HCT116 (cell line): ENCODE results near the gene TBX15. TPM values are rescaled to one million over a fixed set of nuclear protein-coding genes. Genes with fewer than 3 reads are reported as not detected.

Experiments used
- ATAC-seq: fragments of 200-7000 bp; cut with Tn5 transposase; 2 replicates; pipeline ENCODE4 v1.9.1; 2020; ENCODE audit warnings: mild to moderate bottlenecking, moderate library complexity
- BruUV-seq: library from RNA; stranded (reverse); fragments of 400-500 nt; replicated peaks from 2 replicates; lab custom pipeline; 2021; lab: Mats Ljungman, UMichigan
- CTCF ChIA-PET: fragments of 300-600 bp; sonication (Branson Sonifier 250); formaldehyde crosslinking; loops from one replicate; lab custom pipeline; 2021; ENCODE audit warnings: antibody characterized with exemption; lab: Charles Lee
- POLR2A ChIA-PET: fragments of 300-600, 350-600 bp; sonication (Branson Sonifier 250); formaldehyde crosslinking; loops from one replicate; lab custom pipeline; 2021; ENCODE audit warnings: antibody characterized with exemption; lab: Charles Lee
- RAD21 ChIA-PET, 2 experiments: fragments of 300-600 bp; sonication (Branson Sonifier 250); formaldehyde crosslinking; loops; one replicate each; lab custom pipeline; 2023; ENCODE audit warnings: low total read pairs in 2 of 2; ENCODE audit not compliant: uncharacterized antibody in 2 of 2, unreplicated experiment in 2 of 2, low non-redundant PET in 1 of 2; lab: Charles Lee
- DNase-seq: peaks from one replicate; pipeline ENCODE4 v3.0.0-alpha.2; 2010; ENCODE audit warnings: low read depth, low spot score
- H2AFZ ChIP-seq: fragments of 200-600 bp; shearing (Covaris generic), sonication (generic); 2 replicates; pipeline ENCODE4 v1.6.1; 2017; ENCODE audit warnings: low read depth, mixed run types, mixed read lengths, antibody characterized with exemption, low read length; ENCODE audit not compliant: poor library complexity, severe bottlenecking
- H3K27ac ChIP-seq: 2 replicates; pipeline ENCODE4 v1.5.1; 2012; ENCODE audit warnings: low read depth, low read length
- H3K27me3 ChIP-seq: fragments of 200-600 bp; sonication (generic); 2 replicates; pipeline ENCODE4 v1.6.1; 2016; ENCODE audit warnings: mixed run types, low read length, mixed read lengths; ENCODE audit not compliant: insufficient read depth
- H3K36me3 ChIP-seq, 2 experiments: fragments of 200-500 bp in 1 of 2; fragments of 200-600 bp in 1 of 2; sonication (Bioruptor generic) in 1 of 2; sonication (generic) in 1 of 2; 2 replicates each; pipeline versions ENCODE4 v1.5.1 to v1.6.1; 2014 to 2016; ENCODE audit warnings: low read length in 2 of 2, inconsistent platforms in 1 of 2, mixed read lengths in 1 of 2, mixed run types in 1 of 2; ENCODE audit not compliant: insufficient read depth in 2 of 2, control insufficient read depth in 1 of 2
- H3K4me1 ChIP-seq, 2 experiments: fragments of 200-600 bp in 1 of 2; sonication (generic) in 1 of 2; 2 replicates each; pipeline versions ENCODE4 v1.5.1 to v1.6.1; 2012 to 2017; ENCODE audit warnings: low read length in 2 of 2, inconsistent platforms in 1 of 2, mild to moderate bottlenecking in 1 of 2, mixed read lengths in 1 of 2, mixed run types in 1 of 2, moderate library complexity in 1 of 2; ENCODE audit not compliant: insufficient read depth in 2 of 2, control insufficient read depth in 1 of 2
- H3K4me2 ChIP-seq: fragments of 200-600 bp; sonication (generic); 2 replicates; pipeline ENCODE4 v1.6.1; 2017; ENCODE audit warnings: mixed run types, low read length, mixed read lengths
- H3K4me3 ChIP-seq, 2 experiments: fragments of 200-600 bp in 1 of 2; sonication (generic) in 1 of 2; replicated peaks in 1 of 2; 2 replicates each; pipeline ENCODE4 v1.5.1; 2011 to 2016; ENCODE audit warnings: low read length in 2 of 2, control low read depth in 1 of 2, low read depth in 1 of 2, mild to moderate bottlenecking in 1 of 2, mixed read lengths in 1 of 2, mixed run types in 1 of 2
- H3K79me2 ChIP-seq: fragments of 200-600 bp; sonication (generic); 2 replicates; pipeline ENCODE4 v1.6.1; 2017; ENCODE audit warnings: mild to moderate bottlenecking, mixed run types, low read length, moderate library complexity, mixed read lengths; ENCODE audit not compliant: insufficient read depth
- H3K9ac ChIP-seq: fragments of 200-600 bp; sonication (generic); 2 replicates; pipeline ENCODE4 v1.6.1; 2016; ENCODE audit warnings: low read length, mixed read lengths
- H3K9me2 ChIP-seq: fragments of 200-600 bp; sonication (generic), shearing (Covaris generic); 2 replicates; pipeline ENCODE4 v1.6.1; 2017; ENCODE audit warnings: mixed run types, mild to moderate bottlenecking, moderate library complexity; ENCODE audit not compliant: insufficient read depth
- H3K9me3 ChIP-seq, 2 experiments: fragments of 200-500 bp in 1 of 2; fragments of 200-600 bp in 1 of 2; sonication (Bioruptor generic) in 1 of 2; sonication (generic) in 1 of 2; 2 replicates each; pipeline ENCODE4 v1.6.1; 2014 to 2017; ENCODE audit warnings: low read length in 2 of 2, mixed read lengths in 2 of 2, inconsistent platforms in 1 of 2, low read depth in 1 of 2, mild to moderate bottlenecking in 1 of 2, mixed run types in 1 of 2, moderate library complexity in 1 of 2; ENCODE audit not compliant: control insufficient read depth in 1 of 2, insufficient read depth in 1 of 2
- H4K20me1 ChIP-seq: fragments of 200-600 bp; sonication (generic), shearing (Covaris generic); 2 replicates; pipeline ENCODE4 v1.6.1; 2017; ENCODE audit warnings: mixed run types, mild to moderate bottlenecking, moderate library complexity; ENCODE audit not compliant: insufficient read depth
- CEBPB ChIP-seq: IDR thresholded peaks from 2 replicates; pipeline ENCODE4 v1.6.1; 2012; ENCODE audit warnings: low read depth
- EGR1 ChIP-seq: IDR thresholded peaks from 2 replicates; pipeline ENCODE4 v1.6.1; 2012; ENCODE audit warnings: low read depth
- ELF1 ChIP-seq: IDR thresholded peaks from 2 replicates; pipeline ENCODE4 v1.6.1; 2012; ENCODE audit warnings: low read depth, borderline replicate concordance
- EZH2 ChIP-seq: fragments of 200-600 bp; sonication (generic); IDR thresholded peaks from 2 replicates; pipeline ENCODE4 v1.6.1; 2017; ENCODE audit warnings: antibody characterized with exemption, mixed run types
- EZH2phosphoT487 ChIP-seq: fragments of 200-600 bp; IDR thresholded peaks from 2 replicates; pipeline ENCODE4 v1.6.1; 2018; ENCODE audit warnings: antibody characterized with exemption, borderline replicate concordance
- POLR2AphosphoS5 ChIP-seq: IDR thresholded peaks from 2 replicates; pipeline ENCODE4 v1.6.1; 2011; ENCODE audit warnings: mild to moderate bottlenecking, low read depth, low read length, moderate library complexity
- SRF ChIP-seq: IDR thresholded peaks from 2 replicates; pipeline ENCODE4 v1.6.1; 2012; ENCODE audit warnings: low read depth
- YY1 ChIP-seq: IDR thresholded peaks from 2 replicates; pipeline ENCODE4 v1.6.1; 2011; ENCODE audit warnings: low read length, low read depth, moderate library complexity, mild to moderate bottlenecking; ENCODE audit not compliant: insufficient replicate concordance; ENCODE audit errors: extremely low read depth
- intact Hi-C: fragments of 100-400 bp; cut with micrococcal nuclease; formaldehyde crosslinking; loops from 2 replicates; pipeline ENCODE4 v1.10.0; 2022
- total RNA-seq: library from RNA; stranded (reverse); gene quantifications from one replicate; pipeline ENCODE4 v1.2.1, GENCODE V29; 2021; ENCODE audit not compliant: unreplicated experiment
- TF ChIP-seq, protein P1 (sequence below): IDR thresholded peaks from 2 replicates; pipeline ENCODE4 v1.6.1; 2012
- TF ChIP-seq, protein P2 (sequence below): IDR thresholded peaks from 2 replicates; pipeline ENCODE4 v1.6.1; 2011; ENCODE audit warnings: mild to moderate bottlenecking, low read length, moderate library complexity; ENCODE audit not compliant: insufficient replicate concordance; ENCODE audit errors: extremely low read depth

Gene TBX15
- total RNA-seq, 1 experiment from 2014 or later = not detected

DNA sequence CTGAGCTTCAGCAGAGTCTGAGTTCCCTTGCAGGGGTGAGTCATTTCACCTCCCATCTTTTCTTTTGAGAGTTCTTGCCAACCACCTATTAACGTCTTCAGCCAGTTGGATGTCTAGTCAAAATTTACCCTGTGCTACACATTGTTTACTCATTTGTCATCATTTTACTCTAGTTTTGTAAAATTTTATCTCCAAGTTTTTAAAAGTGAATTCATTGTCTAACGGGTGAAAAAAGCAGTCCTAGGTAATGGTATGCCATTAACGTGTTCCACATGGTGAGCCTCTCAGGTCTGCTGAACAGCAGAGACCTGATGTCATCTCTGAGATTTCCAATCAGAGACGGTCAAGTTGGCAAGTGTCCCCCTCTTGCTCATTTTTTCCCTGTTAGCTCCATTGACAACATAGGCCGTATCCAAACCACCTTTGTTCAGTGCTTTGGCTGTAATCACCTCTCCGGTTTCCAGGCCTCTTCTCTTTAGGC is 85.4 kb downstream of the TBX15 start:
- CTCF ChIA-PET = no interaction called here
- no peak overlapping the region for H3K9ac ChIP-seq
- H3K4me2 ChIP-seq = no peak overlapping the region
- RAD21 ChIA-PET = no interaction called here
- BruUV-seq = no TSS peak
- H3K36me3 ChIP-seq = no peaks in the 10 kb centered on the region
- H3K79me2 ChIP-seq = no peaks in the 10 kb centered on the region
- no peak for ATAC-seq
- H3K4me1 ChIP-seq = no peaks in the 10 kb centered on the region
- TF ChIP-seq ELF1 = no peak
- no peak for TF ChIP-seq YY1
- TF ChIP-seq EZH2phosphoT487 = no peak
- TF ChIP-seq POLR2AphosphoS5 = no peak
- TF ChIP-seq EZH2 = no peak
- TF ChIP-seq, protein P1, sequence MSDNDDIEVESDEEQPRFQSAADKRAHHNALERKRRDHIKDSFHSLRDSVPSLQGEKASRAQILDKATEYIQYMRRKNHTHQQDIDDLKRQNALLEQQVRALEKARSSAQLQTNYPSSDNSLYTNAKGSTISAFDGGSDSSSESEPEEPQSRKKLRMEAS = no peak
- TF ChIP-seq, protein P2, sequence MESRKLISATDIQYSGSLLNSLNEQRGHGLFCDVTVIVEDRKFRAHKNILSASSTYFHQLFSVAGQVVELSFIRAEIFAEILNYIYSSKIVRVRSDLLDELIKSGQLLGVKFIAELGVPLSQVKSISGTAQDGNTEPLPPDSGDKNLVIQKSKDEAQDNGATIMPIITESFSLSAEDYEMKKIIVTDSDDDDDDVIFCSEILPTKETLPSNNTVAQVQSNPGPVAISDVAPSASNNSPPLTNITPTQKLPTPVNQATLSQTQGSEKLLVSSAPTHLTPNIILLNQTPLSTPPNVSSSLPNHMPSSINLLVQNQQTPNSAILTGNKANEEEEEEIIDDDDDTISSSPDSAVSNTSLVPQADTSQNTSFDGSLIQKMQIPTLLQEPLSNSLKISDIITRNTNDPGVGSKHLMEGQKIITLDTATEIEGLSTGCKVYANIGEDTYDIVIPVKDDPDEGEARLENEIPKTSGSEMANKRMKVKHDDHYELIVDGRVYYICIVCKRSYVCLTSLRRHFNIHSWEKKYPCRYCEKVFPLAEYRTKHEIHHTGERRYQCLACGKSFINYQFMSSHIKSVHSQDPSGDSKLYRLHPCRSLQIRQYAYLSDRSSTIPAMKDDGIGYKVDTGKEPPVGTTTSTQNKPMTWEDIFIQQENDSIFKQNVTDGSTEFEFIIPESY = no peak
- no peak for TF ChIP-seq CEBPB
- TF ChIP-seq SRF = no peak
- TF ChIP-seq EGR1 = no peak
- TF ChIP-seq, all 23 proteins: peak for 0
- POLR2A ChIA-PET = no interaction called here
- no peak overlapping the region for H2AFZ ChIP-seq
- no peak overlapping the region for H3K4me3 ChIP-seq
- H3K9me2 ChIP-seq = no peaks in the 10 kb centered on the region
- intact Hi-C loops = no loop called here
- no peaks in the 10 kb centered on the region for H3K27me3 ChIP-seq
- no peaks in the 10 kb centered on the region; the same call in 1 of the 2 replicates for H4K20me1 ChIP-seq
- no peak for DNase-seq
- H3K9me3 ChIP-seq = no peaks in the 10 kb centered on the region
- no peak overlapping the region for H3K27ac ChIP-seq
